GM12878 (cell line): ENCODE data around the gene ARID1A. TPM values are rescaled to one million over a fixed set of nuclear protein-coding genes. Genes with fewer than 3 reads are reported as not detected.

ENCODE experiments used
- ATAC-seq: fragments of 200-7000 bp; cut with Tn5 transposase; 3 replicates; pipeline ENCODE4 v1.9.1; 2020; ENCODE audit warnings: mild to moderate bottlenecking, moderate library complexity
- BruUV-seq: library from RNA; stranded (reverse); fragments of 400-500 nt; replicated peaks from 2 replicates; lab custom pipeline; 2021; lab: Mats Ljungman, UMichigan
- CTCF ChIA-PET: fragments of 300-600 bp; sonication (Branson Sonifier 250); formaldehyde crosslinking; extraction: SDS; loops from one replicate; lab custom pipeline; 2021; ENCODE audit warnings: inconsistent platforms; lab: Yijun Ruan, JAX
- POLR2A ChIA-PET: fragments of 350-600 bp; formaldehyde crosslinking; extraction: SDS; loops from one replicate; lab custom pipeline; 2021; ENCODE audit warnings: inconsistent platforms; lab: Charles Lee
- RAD21 ChIA-PET: fragments of 300-600 bp; sonication (Branson Sonifier 250); formaldehyde crosslinking; loops from one replicate; lab custom pipeline; 2023; ENCODE audit warnings: antibody characterized with exemption; ENCODE audit not compliant: unreplicated experiment; lab: Charles Lee
- SMC1A ChIA-PET: fragments of 300-600 bp; sonication (Branson Sonifier 250); formaldehyde crosslinking; loops from one replicate; lab custom pipeline; 2023; ENCODE audit not compliant: unreplicated experiment, uncharacterized antibody; lab: Charles Lee
- DNase-seq: peaks from one replicate; pipeline ENCODE4 v3.0.0-alpha.2; 2011; ENCODE audit warnings: low read depth, low spot score
- FAIRE-seq: peaks from 3 replicates; lab custom pipeline; 2011; peaks lifted over from hg19 to GRCh38; lab: Jason Lieb, UNC
- H2AFZ ChIP-seq: 2 replicates; pipeline ENCODE4 v1.6.0; 2011; ENCODE audit warnings: low read depth, low read length, control low read depth; ENCODE audit not compliant: control insufficient read depth
- H3K27ac ChIP-seq: 2 replicates; pipeline ENCODE4 v1.5.1; 2011; ENCODE audit warnings: control low read depth; ENCODE audit not compliant: control insufficient read depth, insufficient read depth
- H3K27me3 ChIP-seq, 2 experiments: replicated peaks in 1 of 2; 2 replicates each; pipeline versions ENCODE4 v1.6.0 to v1.6.1; 2011; ENCODE audit warnings: low read length in 1 of 2; ENCODE audit not compliant: control insufficient read depth in 2 of 2, insufficient read depth in 2 of 2
- H3K36me3 ChIP-seq, 2 experiments: 2 replicates each; pipeline ENCODE4 v1.5.1; 2011; ENCODE audit warnings: low read length in 1 of 2; ENCODE audit not compliant: control insufficient read depth in 2 of 2, insufficient read depth in 2 of 2
- H3K4me1 ChIP-seq: 2 replicates; pipeline ENCODE4 v1.6.1; 2011; ENCODE audit warnings: mild to moderate bottlenecking, low read length, moderate library complexity, mixed read lengths; ENCODE audit not compliant: control insufficient read depth, insufficient read depth
- H3K4me2 ChIP-seq: 2 replicates; pipeline ENCODE4 v1.6.0; 2011; ENCODE audit warnings: control low read depth; ENCODE audit not compliant: control insufficient read depth, insufficient read depth
- H3K4me3 ChIP-seq: fragments of 200-600 bp; sonication (generic); 2 replicates; pipeline ENCODE4 v1.5.1; 2016
- H3K79me2 ChIP-seq: 2 replicates; pipeline ENCODE4 v1.6.0; 2011; ENCODE audit warnings: low read length; ENCODE audit not compliant: control insufficient read depth, insufficient read depth
- H3K9ac ChIP-seq: 2 replicates; pipeline ENCODE4 v1.8.0; 2011; ENCODE audit warnings: low read length, control low read depth, mixed read lengths; ENCODE audit not compliant: control insufficient read depth, insufficient read depth
- H3K9me3 ChIP-seq: replicated peaks from 3 replicates; pipeline ENCODE4 v1.5.1; 2011; ENCODE audit warnings: mild to moderate bottlenecking, low read length; ENCODE audit not compliant: control insufficient read depth, insufficient read depth
- H4K20me1 ChIP-seq: 2 replicates; pipeline ENCODE4 v1.6.0; 2011; ENCODE audit not compliant: control insufficient read depth, insufficient read depth
- CBFB ChIP-seq: IDR thresholded peaks from 2 replicates; pipeline ENCODE4 v1.6.1; 2016; ENCODE audit warnings: antibody characterized with exemption, low read depth
- EP300 ChIP-seq, 2 experiments: fragments of 150-350 bp in 1 of 2; IDR thresholded peaks; 2 replicates each; pipeline ENCODE4 v1.6.1; 2011 to 2012; ENCODE audit warnings: low read depth in 2 of 2, low read length in 2 of 2, borderline replicate concordance in 1 of 2, improper control_type of control experiment in 1 of 2, inconsistent platforms in 1 of 2; ENCODE audit not compliant: control insufficient read depth in 1 of 2
- FOXM1 ChIP-seq: IDR thresholded peaks from 2 replicates; pipeline ENCODE4 v1.6.1; 2012; ENCODE audit warnings: low read depth, mild to moderate bottlenecking, inconsistent platforms, low read length, moderate library complexity
- HCFC1 ChIP-seq: fragments of 150-350 bp; IDR thresholded peaks from 2 replicates; pipeline ENCODE4 v1.6.1; 2014; ENCODE audit warnings: low read length
- MEF2A ChIP-seq: IDR thresholded peaks from 2 replicates; pipeline ENCODE4 v1.6.1; 2011; ENCODE audit warnings: low read depth, mild to moderate bottlenecking, low read length, moderate library complexity; ENCODE audit not compliant: insufficient read depth
- MTA3 ChIP-seq: IDR thresholded peaks from 2 replicates; pipeline ENCODE4 v1.6.1; 2012; ENCODE audit warnings: low read length, inconsistent platforms, borderline replicate concordance
- MYC ChIP-seq: IDR thresholded peaks from 2 replicates; pipeline ENCODE4 v1.6.1; 2011; ENCODE audit warnings: mild to moderate bottlenecking, low read length, moderate library complexity, inconsistent platforms; ENCODE audit not compliant: insufficient read depth, insufficient replicate concordance, insufficient read length, severe bottlenecking
- SMC3 ChIP-seq: IDR thresholded peaks from 2 replicates; pipeline ENCODE4 v1.6.1; 2011; ENCODE audit warnings: low read length, improper control_type of control experiment, borderline replicate concordance
- ZNF24 ChIP-seq: fragments of 450-650 bp; IDR thresholded peaks from 2 replicates; pipeline ENCODE4 v1.6.1; 2017; ENCODE audit warnings: antibody characterized with exemption, mild to moderate bottlenecking
- ZNF384 ChIP-seq: IDR thresholded peaks from 2 replicates; pipeline ENCODE4 v1.6.1; 2012; ENCODE audit warnings: low read depth, mild to moderate bottlenecking, low read length, improper control_type of control experiment, borderline replicate concordance
- WGBS: methylation state at CpG from one replicate; pipeline ENCODE4 v1.1.6; 2016; ENCODE audit warnings: low lambda C conversion rate; ENCODE audit not compliant: insufficient replicate concordance, insufficient coverage; ENCODE audit errors: missing lambda C conversion rate; 5-methylcytosine and 5-hydroxymethylcytosine counted together
- in situ Hi-C: fragments of 300-500 bp; cut with MboI; formaldehyde crosslinking; loops from 9 replicates; pipeline ENCODE4 v1.14.3; 2018; ENCODE audit warnings: mixed read lengths
- intact Hi-C: fragments of 100-400 bp; cut with micrococcal nuclease; formaldehyde crosslinking; loops from one replicate; pipeline ENCODE4 v1.14.2; 2022; ENCODE audit not compliant: unreplicated experiment
- polyA plus RNA-seq, 11 experiments: library from polyadenylated mRNA; depleted of rRNA in 4 of 11; unstranded in 6 of 11; stranded (reverse) in 5 of 11; fragments of >200 nt; fragmentation: Nextera tagmentation in 4 of 11; fragmentation: Illumina TruSeq in 1 of 11; extraction: Ambion mirVana in 4 of 11; extraction: Trizol in 1 of 11; gene quantifications; 1 replicate in 1 of 11; 2 replicates in 10 of 11; pipeline versions ENCODE4 v1.2.1 to v1.2.3, GENCODE V29; 2011 to 2016; ENCODE audit warnings: inconsistent platforms in 2 of 11, missing spikeins in 2 of 11, low read depth in 1 of 11
- total RNA-seq, 4 experiments: library from RNA; depleted of rRNA in 3 of 4; stranded (reverse); fragments of >200 nt in 3 of 4; fragmentation: Illumina TruSeq in 1 of 4; extraction: Trizol in 1 of 4; gene quantifications; 2 replicates each; pipeline versions ENCODE4 v1.2.1 to v1.2.3, GENCODE V29; 2013 to 2021
- TF ChIP-seq, protein P1 (sequence below): IDR thresholded peaks from 2 replicates; pipeline ENCODE4 v1.6.1; 2012; ENCODE audit warnings: improper control_type of control experiment, low read depth, low read length; ENCODE audit not compliant: insufficient replicate concordance

Gene ARID1A
- total and polyA plus RNA-seq, 10 of the 15 experiments (the other 5 are each of a cell fraction or from before 2014, with no cell fraction given), result 10.0 to 98.0 (median 23.5) TPM

DNA sequence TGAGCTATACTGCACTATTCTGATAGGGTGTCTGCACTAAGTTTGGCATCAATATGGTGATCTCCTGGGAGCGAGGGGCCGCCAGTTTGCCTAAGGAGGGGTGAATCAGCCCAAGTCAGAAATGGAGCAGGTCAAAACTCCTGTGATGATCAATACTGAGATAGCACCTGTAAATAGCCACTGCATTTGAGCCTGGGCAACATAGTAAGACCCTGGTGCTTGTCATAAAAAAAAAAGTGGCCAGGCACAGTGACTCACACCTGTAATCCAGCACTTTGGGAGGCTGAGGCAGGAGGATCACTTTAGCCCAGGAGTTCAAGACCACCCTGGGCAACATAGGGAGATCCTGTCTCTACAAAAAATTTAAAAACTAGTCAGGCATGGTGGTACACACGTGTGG lies 119.1 kb downstream of the ARID1A start:
- no TSS peak for BruUV-seq
- intact Hi-C loops, result no loop called here
- Histone ChIP-seq H3K27ac (no peak overlapping the region), H4K20me1 (no peaks in the 10 kb centered on the region), H3K36me3 (no peaks in the 10 kb centered on the region), H3K79me2 (no peaks in the 10 kb centered on the region), H3K4me3 (no peak overlapping the region), H3K9ac (no peak overlapping the region), H3K9me3 (no peaks in the 10 kb centered on the region), H3K4me1 (no peaks in the 10 kb centered on the region), H3K27me3 (no peaks in the 10 kb centered on the region), H3K4me2 (no peak overlapping the region), H2AFZ (no peak overlapping the region)
- CTCF ChIA-PET, result interaction anchor here (1.1 kb wide), 1 partner anchor 213 kb away, joined by 3 read pairs; no protein-coding TSS in a partner anchor
- no peak for TF ChIP-seq SMC3
- FAIRE-seq (no peak), DNase-seq (no peak), ATAC-seq (no peak)
- POLR2A ChIA-PET, result no interaction called here
- SMC1A ChIA-PET, result no interaction called here
- in situ Hi-C loops, result loop anchor here (5.0 kb wide), 1 partner anchor 62 kb away; no protein-coding TSS in a partner anchor
- RAD21 ChIA-PET, result no interaction called here
- 65% methylated on average over 3 of the region's 3 CpGs for WGBS

DNA sequence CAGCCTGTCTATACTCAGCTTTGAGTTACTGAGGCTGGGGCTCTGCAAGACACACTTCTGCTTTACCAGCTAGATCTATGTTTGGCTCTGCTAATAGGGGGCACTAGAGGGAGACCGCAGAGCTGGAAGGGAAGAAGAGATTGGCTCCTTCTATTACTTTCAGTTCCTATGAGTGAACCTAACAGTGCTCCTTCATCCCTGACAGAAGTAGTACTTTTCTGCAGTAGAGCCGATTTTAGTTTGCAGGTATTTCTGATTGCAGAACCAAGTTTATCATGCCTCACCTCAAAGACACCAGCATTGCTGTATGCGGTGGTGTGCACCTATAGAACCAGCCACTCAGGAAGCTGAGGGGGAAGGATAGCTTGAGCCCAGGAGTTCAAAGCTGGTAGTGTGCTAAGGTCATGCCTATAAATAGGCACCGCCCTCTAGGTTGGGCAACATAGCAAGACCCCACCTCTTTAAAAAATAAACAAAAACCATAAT lies 125.0 kb downstream of the ARID1A start:
- H3K4me1 ChIP-seq, result peaks cover 11% of the 10 kb centered on the region
- POLR2A ChIA-PET, result interaction anchor here (0.5 to 3.1 kb wide), 13 partner anchors 8 to 196 kb away, joined by 3 to 32 read pairs (median 4); no protein-coding TSS in a partner anchor
- WGBS, result 1% methylated on average over 4 of the region's 4 CpGs
- H3K4me2 ChIP-seq, result peak overlapping the region; percentile 70
- SMC1A ChIA-PET, result interaction anchor here (0.5 to 3.3 kb wide), 19 partner anchors 11 to 238 kb away, joined by 3 to 57 read pairs (median 4); partner anchors contain the start of genes GPN2 and PIGV
- ATAC-seq, result peak; percentile 100
- H3K27me3 ChIP-seq, result no peaks in the 10 kb centered on the region
- peak overlapping the region; percentile 23 for H3K27ac ChIP-seq
- H4K20me1 ChIP-seq, result no peaks in the 10 kb centered on the region
- peak overlapping the region; percentile 35 for H2AFZ ChIP-seq
- in situ Hi-C loops (no loop called here), intact Hi-C loops (no loop called here)
- CTCF ChIA-PET, result interaction anchor here (0.8 to 3.1 kb wide), 25 partner anchors 10 to 282 kb away, joined by 3 to 73 read pairs (median 6); partner anchors contain the start of genes PIGV and SFN
- H3K36me3 ChIP-seq, result no peaks in the 10 kb centered on the region
- no peak overlapping the region for H3K9ac ChIP-seq
- RAD21 ChIA-PET, result interaction anchor here (0.6 to 2.7 kb wide), 14 partner anchors 9 to 219 kb away, joined by 3 to 43 read pairs (median 6); partner anchors contain the start of gene PIGV
- peak; percentile 77 for DNase-seq
- H3K4me3 ChIP-seq, result no peak overlapping the region
- no peaks in the 10 kb centered on the region for H3K9me3 ChIP-seq
- FAIRE-seq, result peak; percentile 88
- no peaks in the 10 kb centered on the region for H3K79me2 ChIP-seq
- no TSS peak for BruUV-seq
- TF ChIP-seq MEF2A (no peak), HCFC1 (no peak), MYC (no peak), FOXM1 (no peak), ZNF384 (no peak), EP300 (IDR thresholded peaks at IDR 0.05; ENCODE audit: borderline replicate concordance in 1 of 2, control insufficient read depth in 1 of 2, low read depth in 2 of 2, low read length in 2 of 2) (peak in 1 of 2 experiments; percentile 45; a peak in 1 of 4 replicates), MTA3 (0 out of 2 replicates have a peak, but pooled peaks have one; percentile 28), ZNF24 (0 out of 2 replicates have a peak, but pooled peaks have one; percentile 22), CBFB (peak; percentile 85)
- TF ChIP-seq, protein P1, sequence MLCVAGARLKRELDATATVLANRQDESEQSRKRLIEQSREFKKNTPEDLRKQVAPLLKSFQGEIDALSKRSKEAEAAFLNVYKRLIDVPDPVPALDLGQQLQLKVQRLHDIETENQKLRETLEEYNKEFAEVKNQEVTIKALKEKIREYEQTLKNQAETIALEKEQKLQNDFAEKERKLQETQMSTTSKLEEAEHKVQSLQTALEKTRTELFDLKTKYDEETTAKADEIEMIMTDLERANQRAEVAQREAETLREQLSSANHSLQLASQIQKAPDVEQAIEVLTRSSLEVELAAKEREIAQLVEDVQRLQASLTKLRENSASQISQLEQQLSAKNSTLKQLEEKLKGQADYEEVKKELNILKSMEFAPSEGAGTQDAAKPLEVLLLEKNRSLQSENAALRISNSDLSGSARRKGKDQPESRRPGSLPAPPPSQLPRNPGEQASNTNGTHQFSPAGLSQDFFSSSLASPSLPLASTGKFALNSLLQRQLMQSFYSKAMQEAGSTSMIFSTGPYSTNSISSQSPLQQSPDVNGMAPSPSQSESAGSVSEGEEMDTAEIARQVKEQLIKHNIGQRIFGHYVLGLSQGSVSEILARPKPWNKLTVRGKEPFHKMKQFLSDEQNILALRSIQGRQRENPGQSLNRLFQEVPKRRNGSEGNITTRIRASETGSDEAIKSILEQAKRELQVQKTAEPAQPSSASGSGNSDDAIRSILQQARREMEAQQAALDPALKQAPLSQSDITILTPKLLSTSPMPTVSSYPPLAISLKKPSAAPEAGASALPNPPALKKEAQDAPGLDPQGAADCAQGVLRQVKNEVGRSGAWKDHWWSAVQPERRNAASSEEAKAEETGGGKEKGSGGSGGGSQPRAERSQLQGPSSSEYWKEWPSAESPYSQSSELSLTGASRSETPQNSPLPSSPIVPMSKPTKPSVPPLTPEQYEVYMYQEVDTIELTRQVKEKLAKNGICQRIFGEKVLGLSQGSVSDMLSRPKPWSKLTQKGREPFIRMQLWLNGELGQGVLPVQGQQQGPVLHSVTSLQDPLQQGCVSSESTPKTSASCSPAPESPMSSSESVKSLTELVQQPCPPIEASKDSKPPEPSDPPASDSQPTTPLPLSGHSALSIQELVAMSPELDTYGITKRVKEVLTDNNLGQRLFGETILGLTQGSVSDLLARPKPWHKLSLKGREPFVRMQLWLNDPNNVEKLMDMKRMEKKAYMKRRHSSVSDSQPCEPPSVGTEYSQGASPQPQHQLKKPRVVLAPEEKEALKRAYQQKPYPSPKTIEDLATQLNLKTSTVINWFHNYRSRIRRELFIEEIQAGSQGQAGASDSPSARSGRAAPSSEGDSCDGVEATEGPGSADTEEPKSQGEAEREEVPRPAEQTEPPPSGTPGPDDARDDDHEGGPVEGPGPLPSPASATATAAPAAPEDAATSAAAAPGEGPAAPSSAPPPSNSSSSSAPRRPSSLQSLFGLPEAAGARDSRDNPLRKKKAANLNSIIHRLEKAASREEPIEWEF, result no peak
